DMS53 treated with DMSO at 0.1 percent for 48 hours (cell line): Measurements from ENCODE around the gene NDFIP1.

Source experiments
- DNase-seq: peaks from one replicate; lab custom pipeline; 2025; ENCODE audit not compliant: unreplicated experiment; lab: John Stamatoyannopoulos, UW

NDFIP1 gene

DNA sequence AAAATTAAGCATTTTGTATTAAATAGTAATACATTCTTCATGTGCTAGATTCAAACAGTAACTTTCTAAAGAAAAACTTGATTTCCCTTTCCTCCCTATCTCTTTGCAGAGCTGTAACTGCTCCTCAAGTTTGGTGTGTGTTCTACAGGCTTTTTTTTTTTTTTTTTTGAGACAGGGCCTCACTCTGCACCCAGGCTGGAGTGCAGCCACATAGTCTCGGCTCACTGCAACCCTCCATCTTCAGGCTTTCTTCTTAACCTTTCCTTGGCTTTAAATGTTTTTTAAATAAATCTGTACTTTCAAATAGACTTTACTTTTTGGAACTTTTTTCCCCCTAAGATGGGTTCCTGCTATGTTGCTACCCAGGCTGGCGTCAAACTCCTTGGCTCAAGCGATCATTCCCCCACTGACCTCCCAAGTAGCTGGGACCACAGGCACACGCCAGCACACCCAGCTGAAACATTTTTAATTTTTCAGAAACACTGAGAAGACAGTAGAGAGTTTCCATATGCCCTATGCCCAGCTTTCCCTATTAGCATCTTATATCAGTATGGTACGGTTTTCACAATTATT lies 9.1 kb downstream of the NDFIP1 start:
- no peak for DNase-seq

DNA sequence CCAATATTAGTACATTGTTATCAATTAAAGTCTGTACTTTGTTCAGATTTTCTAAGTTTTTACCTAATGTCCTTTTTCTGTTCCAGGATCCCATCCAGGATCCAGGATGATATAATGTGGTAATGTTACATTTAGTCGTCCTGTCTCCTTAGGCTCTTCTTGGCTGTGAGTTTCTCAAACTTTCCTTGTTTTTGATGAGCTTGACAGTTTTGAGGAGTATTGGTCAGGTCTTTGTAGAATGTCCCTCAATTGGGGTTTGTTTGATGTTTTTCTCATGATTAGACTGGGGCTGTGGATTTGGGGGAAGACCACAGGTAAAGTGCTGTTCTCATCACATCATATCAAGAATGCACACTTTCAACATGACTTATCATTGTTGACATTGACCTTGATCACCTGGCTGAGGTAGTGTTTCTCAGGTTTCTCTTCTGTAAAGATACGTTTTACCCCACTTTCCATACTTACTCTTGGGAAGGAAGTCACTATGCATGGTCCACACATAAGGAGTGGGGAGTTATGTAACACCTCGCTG lies 9.6 kb downstream of the NDFIP1 start:
- no peak for DNase-seq

DNA sequence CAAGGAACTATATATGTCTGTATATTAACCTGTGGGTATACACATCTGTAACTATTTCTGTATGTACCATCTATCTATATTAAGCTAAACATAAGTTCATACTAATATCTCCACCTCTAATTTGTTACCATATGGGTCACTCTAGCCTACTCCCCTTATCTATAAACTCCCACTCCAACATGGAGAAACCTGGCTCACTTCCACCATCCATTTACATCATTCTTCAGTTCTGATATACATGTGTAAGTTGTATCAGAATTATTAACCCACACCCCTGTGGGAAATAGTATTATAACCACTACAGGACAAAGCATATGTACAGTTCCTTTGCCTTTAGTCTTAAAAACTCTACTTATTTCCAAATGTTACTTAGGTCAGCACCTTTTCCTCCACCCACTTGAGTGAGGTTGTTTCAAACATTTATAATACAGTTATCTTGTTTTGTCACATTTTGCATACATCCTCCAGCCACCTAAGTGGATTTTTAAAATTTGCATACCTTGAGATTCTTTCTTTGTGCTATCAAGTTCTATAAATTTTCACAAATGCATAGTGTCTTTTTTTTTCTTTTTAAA lies 10.6 kb downstream of the NDFIP1 start:
- no peak for DNase-seq

DNA sequence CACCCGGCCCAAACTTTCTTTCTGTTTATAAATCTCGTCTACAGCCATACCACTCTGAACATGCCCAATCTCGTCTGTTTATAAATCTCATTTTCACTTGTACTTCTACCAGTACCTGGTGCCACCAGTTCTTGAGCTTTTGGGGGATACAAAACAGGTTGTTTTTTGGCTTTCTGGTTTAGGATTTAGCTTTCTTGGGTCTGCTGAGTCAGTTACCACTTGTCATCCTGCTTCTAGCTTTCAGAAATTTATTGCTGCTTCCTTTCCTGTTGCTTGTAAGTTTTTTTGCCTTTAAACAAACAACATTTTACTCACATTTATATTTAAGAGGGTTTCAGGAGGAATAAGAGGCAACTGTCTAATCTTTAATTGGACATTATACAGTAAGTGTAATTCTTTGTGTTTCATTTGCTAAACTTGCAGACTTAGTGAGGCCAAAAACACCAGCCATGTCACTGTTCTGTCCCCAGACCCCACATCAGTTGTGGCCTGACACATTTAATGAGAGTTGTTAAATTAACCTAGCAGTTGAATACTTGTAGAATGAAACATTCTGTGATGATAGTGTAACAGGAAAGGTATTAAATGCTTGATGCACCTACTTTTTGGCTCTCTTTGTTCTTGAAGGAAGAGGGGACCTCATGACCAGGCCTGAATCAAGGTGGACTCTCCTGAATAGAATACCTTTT lies 11.8 kb downstream of the NDFIP1 start:
- no peak for DNase-seq

DNA sequence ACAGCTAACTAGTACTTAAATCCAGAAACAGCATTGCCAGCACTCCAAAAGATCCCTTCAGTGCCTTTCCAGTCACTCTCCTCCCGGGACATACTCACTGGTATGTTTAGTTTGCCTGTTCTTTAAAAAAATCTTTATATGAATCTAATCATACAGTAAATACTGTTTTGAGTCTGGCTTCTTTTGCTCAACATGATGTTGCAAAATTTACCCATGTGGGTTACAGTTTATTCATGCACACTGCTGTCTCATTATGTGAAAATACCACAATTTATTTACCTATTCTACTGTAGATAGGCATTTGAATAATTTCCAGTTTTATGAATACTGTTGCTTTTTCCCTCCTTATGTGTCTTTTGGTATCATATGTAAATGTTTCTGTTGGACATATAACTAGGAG lies 13.5 kb downstream of the NDFIP1 start:
- no peak for DNase-seq

DNA sequence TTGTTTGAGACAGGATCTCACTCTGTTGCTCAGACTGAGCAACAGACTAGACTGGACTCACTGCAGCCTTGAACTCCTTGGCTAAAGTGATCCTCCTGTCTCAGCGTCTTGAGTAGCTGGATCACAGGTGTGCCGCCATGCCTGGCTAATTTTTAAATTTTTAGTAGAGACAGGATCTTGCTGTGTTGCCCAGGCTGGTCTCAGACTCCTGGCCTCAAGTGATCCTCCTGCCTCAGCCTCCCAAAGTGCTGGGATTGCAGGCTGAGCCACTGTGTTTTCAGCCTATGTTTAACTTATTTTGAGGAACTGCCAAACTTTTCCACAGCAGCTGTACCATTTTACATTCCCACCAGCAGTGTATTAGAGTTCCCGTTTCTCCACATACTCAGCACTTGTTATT lies 16.8 kb downstream of the NDFIP1 start:
- DNase-seq: no peak

DNA sequence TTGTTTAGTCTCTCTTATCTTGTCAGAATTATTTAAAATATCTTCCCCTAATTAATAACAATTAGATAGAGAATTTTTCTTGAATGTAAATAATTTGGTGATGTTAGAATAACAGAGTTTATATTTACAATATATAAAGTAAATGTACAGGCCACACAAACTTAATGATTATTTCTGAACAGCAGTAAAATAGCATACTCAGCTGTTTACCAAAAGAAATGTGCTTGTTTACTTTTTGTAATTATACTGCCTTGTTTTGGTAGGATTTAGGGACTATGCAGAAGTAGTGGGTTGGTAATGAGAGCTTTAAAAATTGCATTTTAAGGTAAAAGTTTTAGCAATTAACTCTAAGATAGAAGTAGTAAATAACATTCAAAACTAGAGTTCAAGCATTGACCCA lies 17.4 kb downstream of the NDFIP1 start:
- DNase-seq: no peak

DNA sequence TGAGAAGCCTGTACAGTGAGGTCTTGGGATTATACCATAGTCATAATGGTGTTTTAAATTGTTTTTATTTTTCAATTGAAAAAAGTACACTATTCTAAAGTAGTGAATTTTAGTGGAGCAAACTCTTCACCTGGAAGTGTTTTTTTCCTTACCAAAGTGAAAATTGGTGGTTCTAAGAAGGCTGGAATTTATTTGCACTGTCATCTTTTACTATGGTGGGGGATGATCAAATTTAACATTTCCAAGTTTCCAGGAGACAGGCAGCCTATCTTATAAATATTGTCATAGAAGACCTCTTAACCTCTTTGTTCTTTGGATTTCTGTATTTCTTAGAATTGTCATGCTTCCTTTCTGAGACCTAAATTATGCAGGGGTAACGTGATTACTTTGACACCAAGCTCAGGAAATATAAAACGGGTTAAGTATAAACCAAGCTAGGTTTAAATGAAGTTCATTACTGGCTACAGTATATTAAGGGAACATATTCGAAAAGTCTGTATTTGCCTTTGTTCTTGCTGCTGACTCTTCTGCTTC lies 20.2 kb downstream of the NDFIP1 start:
- no peak for DNase-seq

DNA sequence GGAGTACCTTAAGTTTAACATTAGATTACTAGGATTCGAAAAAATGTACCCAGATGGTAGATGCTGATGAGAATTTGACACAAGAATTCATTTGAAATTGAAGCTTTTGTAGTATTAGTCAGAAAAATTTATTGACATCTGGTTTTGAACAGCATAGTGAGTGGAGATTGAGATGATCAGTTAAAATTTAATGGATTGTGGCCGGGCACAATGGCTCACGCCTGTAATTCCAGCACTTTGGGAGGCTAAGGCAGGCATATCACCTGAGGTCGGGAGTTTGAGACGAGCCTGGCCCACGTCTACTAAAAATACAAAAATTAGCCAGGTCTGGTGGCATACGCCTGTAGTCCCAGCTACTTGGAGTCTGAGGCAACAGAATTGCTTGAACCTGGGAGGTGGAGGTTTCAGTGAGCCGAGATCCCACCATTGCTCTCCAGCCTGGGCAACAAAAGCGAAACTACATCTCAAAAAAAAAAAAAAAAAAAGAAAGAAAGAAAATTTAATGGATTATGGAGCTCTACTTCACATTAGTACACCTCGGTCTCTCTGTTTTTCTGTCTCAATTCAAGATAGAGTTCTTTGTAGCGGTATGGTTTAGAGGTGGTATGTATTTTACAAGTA lies 21.0 kb downstream of the NDFIP1 start:
- no peak for DNase-seq

DNA sequence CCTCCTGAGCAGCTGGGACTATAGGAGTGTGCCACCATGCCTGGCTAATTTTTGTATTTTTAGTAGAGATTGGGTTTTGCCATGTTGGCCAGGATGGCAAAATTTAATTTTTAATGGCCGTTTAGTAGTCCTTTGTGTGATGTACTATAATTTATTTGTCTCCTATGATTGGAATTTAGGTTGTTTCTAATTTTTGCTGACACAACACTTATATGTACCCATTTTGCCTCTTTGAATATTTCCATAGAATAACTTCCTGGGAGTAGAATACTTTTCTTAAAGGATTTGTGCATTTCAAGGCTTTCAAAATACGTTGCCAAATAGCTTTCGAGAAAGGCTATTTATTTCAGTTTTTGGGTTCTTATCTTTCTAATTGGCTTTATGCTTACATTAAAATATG lies 22.8 kb downstream of the NDFIP1 start:
- DNase-seq: no peak

DNA sequence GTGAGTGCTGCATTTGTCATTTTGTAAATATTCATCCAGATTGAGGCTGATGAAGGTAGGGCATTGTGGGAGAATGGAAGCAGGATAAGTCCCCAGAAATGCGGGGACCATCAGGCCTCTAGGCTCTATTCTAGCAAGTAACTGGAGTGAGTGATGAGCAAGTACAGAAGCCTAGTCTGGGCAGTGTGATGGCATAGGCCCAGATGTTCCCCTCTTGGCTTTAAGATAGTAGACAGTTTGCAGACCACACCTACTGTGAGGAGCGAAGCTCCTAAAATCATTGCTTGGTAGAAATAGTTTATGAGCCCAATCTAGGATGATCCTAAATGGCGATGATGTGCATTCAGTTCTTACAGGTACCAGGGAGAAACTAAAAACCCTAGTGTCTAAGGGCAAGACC lies 24.3 kb downstream of the NDFIP1 start:
- DNase-seq: no peak

DNA sequence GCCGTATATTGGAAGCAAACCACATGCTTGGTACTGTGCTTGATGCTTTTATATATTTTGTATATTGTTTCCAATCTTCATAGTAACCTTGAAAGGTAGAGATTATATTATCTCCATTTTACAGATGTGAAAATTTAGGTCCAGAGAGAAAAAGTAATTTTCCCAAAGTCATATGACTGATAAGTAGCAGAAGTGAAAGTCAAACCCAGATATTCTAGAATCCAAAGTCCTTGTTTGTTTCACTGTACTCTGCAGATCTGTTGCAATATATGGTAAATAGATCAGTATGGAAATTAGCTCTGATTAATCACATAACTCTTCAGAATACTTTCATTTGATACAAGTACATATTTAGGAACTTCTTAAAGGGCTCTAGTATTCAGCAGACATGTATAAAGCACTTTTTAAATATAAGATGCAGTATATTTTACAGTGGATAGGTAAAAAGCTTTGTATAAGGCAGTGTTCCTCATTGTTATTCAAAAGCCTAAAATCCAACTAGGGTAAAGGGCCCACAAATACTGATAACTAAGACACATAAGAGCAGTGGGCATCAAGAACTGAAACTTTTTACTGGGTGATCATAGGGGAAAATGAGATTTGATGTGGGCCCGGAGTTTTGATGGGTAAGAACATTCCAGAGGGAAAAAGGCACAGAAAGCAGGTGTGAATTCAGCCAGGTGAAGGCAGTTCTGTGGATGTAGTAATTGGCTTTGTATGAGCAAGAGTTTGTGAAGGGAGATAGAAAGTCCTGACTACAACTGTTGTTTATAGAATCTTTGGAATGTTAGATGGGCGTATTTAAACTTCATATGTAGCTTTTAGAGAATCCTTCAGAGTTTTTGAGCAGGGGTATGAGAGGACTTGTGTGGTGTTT lies 25.0 kb downstream of the NDFIP1 start:
- no peak for DNase-seq

DNA sequence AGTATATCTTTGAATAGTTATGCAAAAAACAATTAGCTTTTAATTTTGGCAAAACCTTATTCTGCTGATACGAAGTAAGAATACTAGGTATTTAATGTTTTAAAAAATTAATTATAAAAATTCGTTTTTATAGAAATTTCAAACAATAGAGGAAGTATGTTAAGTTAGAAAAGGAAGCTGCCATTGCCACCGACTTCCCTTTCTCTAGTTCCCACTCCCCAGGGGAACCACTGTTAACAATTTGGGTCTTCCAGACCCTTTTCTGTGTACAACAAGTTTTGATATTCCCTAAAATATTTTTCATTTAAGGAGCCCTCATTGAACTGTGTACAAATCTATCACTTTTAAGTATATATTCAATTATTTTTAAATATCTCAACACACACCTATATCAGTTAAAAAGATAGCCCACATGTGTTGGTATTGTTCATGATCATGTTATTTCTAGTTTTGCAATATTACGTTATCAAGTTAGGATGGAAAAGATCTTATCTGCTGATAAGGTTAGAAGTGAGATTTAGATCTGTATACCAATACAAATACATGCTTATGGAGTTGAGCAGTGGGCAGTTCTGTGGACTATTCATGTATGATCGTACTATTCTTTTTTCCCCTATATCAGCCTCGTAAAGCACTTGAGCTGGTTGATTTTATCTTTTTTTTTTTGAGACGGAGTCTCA lies 25.9 kb downstream of the NDFIP1 start:
- DNase-seq: no peak

DNA sequence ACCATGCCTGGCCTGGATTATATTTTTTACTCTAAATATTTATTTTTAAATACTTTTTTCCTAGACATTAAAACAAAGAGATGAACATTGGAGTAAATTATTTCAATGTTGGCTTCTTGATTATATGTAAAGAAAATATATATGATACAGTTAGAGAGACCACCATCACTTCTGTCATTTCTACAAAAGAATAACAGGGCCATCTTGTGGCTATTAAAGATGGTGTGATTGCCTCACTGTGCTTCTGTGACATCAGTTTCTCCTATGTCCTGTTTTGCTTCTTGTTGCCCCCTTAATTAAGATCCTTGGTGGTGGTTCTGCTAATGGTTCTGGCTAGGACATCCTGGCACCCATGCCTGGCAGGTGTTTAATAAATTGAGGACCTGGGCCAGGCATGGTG lies 32.9 kb downstream of the NDFIP1 start:
- no peak for DNase-seq

DNA sequence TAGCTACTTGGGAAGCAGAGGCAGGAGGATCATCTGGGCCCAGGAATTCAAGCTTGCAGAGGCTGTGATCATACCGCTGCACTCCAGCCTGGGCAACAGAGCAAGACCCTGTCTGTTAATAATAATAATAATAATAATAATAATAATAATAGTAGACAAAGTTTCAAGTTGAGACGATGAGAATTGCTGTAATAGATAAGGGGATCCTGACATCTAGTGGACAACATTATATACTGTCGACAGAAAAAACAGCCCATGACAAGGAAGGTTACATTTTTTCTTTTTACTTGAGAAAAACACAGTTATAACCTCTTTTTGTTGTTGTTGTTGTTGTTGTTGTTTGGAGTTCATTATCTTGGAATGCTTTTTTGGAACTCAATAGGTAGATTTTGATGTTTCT lies 35.3 kb downstream of the NDFIP1 start:
- DNase-seq: peak; percentile 4

DNA sequence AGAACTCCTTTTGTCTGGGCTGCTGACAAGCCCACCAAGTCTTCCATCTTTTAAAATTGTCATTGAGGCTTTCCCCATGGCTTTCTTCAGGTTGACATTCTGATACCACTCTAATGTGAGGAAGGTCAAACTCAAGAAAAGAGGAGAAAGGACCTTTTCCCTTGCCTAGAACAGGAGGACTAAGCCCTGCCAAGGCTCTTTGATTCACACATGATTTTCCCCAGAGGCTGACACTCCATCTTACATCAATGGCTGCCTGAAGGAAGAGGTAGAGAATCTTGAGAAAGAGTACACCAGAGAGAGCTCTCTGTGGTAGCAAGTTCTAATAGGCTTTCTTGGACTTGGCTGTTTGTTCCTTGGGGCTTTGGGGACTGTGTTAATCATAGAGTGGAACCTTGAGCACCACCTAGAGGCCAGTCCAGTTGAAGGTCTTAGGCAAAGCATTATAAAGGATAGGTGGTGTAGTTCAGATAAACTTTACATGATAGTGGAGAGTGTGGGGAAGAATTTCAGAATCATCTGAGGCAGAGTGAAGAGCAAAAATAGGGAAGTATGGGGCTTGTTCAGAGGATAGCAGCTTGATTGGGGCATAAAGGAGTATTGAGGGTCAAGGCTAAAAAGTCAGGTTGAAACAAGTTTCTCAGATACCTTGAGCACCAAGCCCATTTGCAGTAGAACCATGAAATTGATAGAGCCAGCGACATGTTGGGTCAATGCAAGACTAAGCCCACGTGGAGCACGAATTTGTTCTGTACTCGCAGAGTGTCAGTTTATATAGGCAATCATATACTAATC lies 36.7 kb downstream of the NDFIP1 start:
- DNase-seq: peak; percentile 45

DNA sequence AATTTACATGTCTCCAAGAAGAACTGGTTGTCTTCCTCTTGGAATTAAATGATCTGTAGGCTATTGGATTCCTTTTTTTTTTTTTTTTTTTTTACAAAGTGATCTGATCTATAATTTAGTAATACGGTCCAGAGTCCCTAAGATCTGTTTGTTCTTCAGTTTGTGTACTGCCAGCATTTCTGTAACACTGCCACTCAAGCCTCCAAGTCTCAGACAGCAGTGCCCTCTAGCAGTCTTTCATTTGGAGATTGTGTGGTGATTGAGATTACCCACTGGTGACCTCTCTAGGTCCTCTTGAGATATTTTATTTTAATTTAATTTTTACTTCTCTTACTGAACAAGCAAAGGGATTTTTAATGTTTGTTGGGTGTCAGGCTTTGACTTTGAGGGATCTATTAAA lies 40.8 kb downstream of the NDFIP1 start:
- no peak for DNase-seq

DNA sequence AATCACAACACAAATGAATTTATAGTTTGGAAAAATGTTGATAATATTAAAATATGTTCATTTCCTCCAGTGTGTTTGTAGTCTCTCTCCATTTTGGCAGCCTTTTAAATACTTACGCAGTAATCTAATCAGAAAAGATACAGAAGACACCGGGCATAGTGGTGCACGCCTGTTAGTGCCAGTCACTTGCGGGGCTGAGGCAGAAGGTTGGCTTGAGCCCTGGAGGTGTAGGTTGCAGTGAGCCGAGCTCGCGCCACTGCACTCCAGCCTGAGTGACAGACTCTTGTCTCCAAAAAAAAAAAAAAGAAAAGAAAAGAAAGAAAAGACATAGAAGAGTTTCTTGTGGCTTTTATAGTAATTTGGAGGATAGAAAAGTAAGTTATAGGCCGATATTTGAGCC lies 41.9 kb downstream of the NDFIP1 start:
- no peak for DNase-seq
